Stomach (tissue), 9 donors: ENCODE data around the gene NAXD. TPM values are rescaled to one million over a fixed set of nuclear protein-coding genes. Genes with fewer than 3 reads are reported as not detected.
A peak's percentile ranks its signal among the peaks of the same experiment; 100 is the strongest.

Experiments
- DNase-seq, 2 donors: peaks; one replicate each; pipeline versions ENCODE4 v3.0.0 to v3.0.0-alpha.2; 2013 to 2019
- H3K27ac ChIP-seq, 5 donors: fragments of 200-600 bp in 4 of 5; sonication (generic) in 4 of 5; one replicate each; pipeline ENCODE4 v1.5.1; 2013 to 2019; ENCODE audit warnings: mild to moderate bottlenecking in 1 of 5, moderate library complexity in 1 of 5
- H3K27me3 ChIP-seq, 3 donors: fragments of 200-600 bp; sonication (generic); one replicate each; pipeline ENCODE4 v1.5.1; 2017 to 2019; ENCODE audit warnings: mixed run types in 1 of 3
- H3K36me3 ChIP-seq, 4 donors: fragments of 200-600 bp; sonication (generic); 1 replicate in 3 of 4; 2 replicates in 1 of 4; pipeline ENCODE4 v1.5.1; 2016 to 2019
- H3K4me1 ChIP-seq, 4 donors: fragments of 200-600 bp; sonication (generic); one replicate each; pipeline ENCODE4 v1.5.1; 2016 to 2019
- H3K4me3 ChIP-seq, 4 donors: fragments of 200-600 bp; sonication (generic) in 3 of 4; one replicate each; pipeline ENCODE4 v1.5.1; 2016 to 2019; ENCODE audit warnings: mild to moderate bottlenecking in 1 of 4
- H3K9me3 ChIP-seq, 4 donors: fragments of 200-600 bp; sonication (generic); one replicate each; pipeline ENCODE4 v1.5.1; 2016 to 2019
- EP300 ChIP-seq: sonication (generic); formaldehyde crosslinking; IDR thresholded peaks from one replicate; pipeline ENCODE4 v1.6.1; 2017; ENCODE audit warnings: antibody characterized with exemption
- POLR2A ChIP-seq, 4 donors: fragments of 450-650 bp; IDR thresholded peaks; one replicate each; pipeline ENCODE4 v1.6.1; 2016; ENCODE audit warnings: antibody characterized with exemption in 4 of 4, control low read depth in 2 of 4, mild to moderate bottlenecking in 1 of 4, moderate library complexity in 1 of 4
- POLR2AphosphoS5 ChIP-seq, 3 donors: sonication (generic); formaldehyde crosslinking; IDR thresholded peaks; one replicate each; pipeline ENCODE4 v1.6.1; 2016; ENCODE audit warnings: antibody characterized with exemption in 3 of 3
- WGBS, 5 donors: extraction: QIAGEN DNeasy Blood & Tissue Kit in 3 of 5; methylation state at CpG; one replicate each; pipeline versions ENCODE4 v1.1.5 to v1.1.7; 2013 to 2018; 5-methylcytosine and 5-hydroxymethylcytosine counted together
- intact Hi-C: fragments of 100-400 bp; cut with DNase I; formaldehyde crosslinking; loops from one replicate; pipeline ENCODE4 v1.15.1; 2023; ENCODE audit warnings: low total_unique reads
- polyA plus RNA-seq, 3 donors: library from polyadenylated mRNA; stranded (reverse); fragments of 200-250 nt; gene quantifications; one replicate each; pipeline ENCODE4 v1.2.3, GENCODE V29; 2013
- total RNA-seq, 5 donors: library from RNA; depleted of rRNA; stranded (reverse); fragments of >200 nt; gene quantifications; one replicate each; pipeline versions ENCODE4 v1.1.0 to v1.2.3, GENCODE V29; 2014 to 2016
- TF ChIP-seq, protein P1 (sequence below), 7 experiments: fragments of 450-650 bp in 4 of 7; fragments of 200-600 bp in 3 of 7; sonication (generic) in 3 of 7; IDR thresholded peaks; one replicate each; pipeline ENCODE4 v1.5.1; 2016 to 2019; ENCODE audit warnings: antibody characterized with exemption in 7 of 7, control low read depth in 2 of 7, mild to moderate bottlenecking in 1 of 7
- donor health status: healthy with polysubstance abuse.
- donor health status: Bipolar disorder and iron deficiency.
- donor health status: healthy.

The NAXD gene
- total and polyA plus RNA-seq, 8 donors: 25.7 to 50.7 (median 39.9) TPM

DNA sequence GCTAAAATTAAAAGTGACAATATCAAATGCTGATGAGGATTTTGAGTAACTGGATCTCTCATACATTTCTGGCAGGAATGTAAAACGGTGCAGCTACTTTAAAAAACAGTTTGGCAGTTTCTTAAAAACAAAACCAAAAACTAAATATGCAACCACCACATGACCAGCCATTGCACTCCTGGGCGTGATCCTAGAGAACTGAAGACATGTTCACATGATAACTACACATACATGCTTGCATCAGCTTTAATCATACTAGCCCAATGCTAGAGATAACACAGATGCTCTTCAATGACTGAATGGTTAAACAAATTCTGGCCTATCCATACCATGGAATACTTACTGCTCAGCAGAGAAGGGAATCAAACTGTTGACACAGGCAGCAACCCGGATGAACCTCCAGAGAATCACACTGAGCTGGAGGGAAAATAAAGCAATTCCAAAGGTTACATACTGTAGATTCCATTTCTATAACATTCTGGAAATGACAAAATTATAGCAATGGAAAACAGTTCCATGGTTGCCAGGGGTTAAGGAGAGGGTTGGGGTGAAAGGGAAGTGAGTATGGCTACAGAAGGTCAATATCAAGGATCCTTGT, 25.5 kb upstream of the NAXD start:
- WGBS, 5 donors: 53 to 70% (median 60%) methylated on average over 3 of the region's 3 CpGs
- Histone ChIP-seq H3K9me3 (no peaks in the 10 kb centered on the region), H3K4me3 (no peak overlapping the region), H3K4me1 (peaks cover 0 to 13% (median 8%) of the 10 kb centered on the region in 4 donors), H3K27ac (peak overlapping the region in 4 of 5 donors; percentile 27 to 50 (median 45)), H3K27me3 (no peaks in the 10 kb centered on the region), H3K36me3 (no peaks in the 10 kb centered on the region)
- TF ChIP-seq EP300 (no peak), POLR2A (IDR thresholded peaks at IDR 0.05) (no peak), POLR2AphosphoS5 (IDR thresholded peaks at IDR 0.05) (no peak)
- DNase-seq: no peak
- intact Hi-C loops: loop anchor here (10.0 kb wide), 2 partner anchors 125 to 225 kb away; no protein-coding TSS in a partner anchor

DNA sequence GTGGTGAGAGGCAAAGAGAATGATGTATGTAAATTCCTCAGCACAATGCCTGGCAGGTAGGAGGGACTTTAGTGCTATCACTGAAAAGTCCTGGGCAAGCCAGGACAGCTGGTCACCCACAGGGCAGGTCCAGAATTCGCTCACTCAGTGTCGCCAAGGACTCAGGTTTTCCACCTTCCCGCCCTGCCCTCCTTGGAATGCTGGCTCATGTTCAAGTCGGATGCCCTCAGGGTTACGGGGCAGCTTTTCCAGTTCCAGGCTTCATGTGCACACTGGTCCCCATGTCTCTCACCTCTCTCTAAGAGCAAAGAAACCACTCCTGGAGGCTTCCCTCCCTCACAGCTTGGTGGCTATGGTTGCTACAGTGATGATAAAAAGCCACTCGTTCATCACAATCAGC, 24.8 kb upstream of the NAXD start:
- peaks cover 0 to 13% (median 8%) of the 10 kb centered on the region in 4 donors for H3K4me1 ChIP-seq
- peak; percentile 25 to 81 for DNase-seq
- no peaks in the 10 kb centered on the region for H3K27me3 ChIP-seq
- intact Hi-C loops: loop anchor here (10.0 kb wide), 1 partner anchor 224 kb away; no protein-coding TSS in a partner anchor
- H3K27ac ChIP-seq: peak overlapping the region; percentile 6 to 50 (median 42)
- H3K36me3 ChIP-seq: no peaks in the 10 kb centered on the region
- 23 to 68% (median 39%) methylated on average over 6 of the region's 6 CpGs for WGBS, 5 donors
- H3K9me3 ChIP-seq: no peaks in the 10 kb centered on the region
- no peak overlapping the region for H3K4me3 ChIP-seq
- peak in 2 of 3 donors; percentile 48 to 63 for TF ChIP-seq POLR2AphosphoS5 (IDR thresholded peaks at IDR 0.05)
- no peak for TF ChIP-seq EP300

DNA sequence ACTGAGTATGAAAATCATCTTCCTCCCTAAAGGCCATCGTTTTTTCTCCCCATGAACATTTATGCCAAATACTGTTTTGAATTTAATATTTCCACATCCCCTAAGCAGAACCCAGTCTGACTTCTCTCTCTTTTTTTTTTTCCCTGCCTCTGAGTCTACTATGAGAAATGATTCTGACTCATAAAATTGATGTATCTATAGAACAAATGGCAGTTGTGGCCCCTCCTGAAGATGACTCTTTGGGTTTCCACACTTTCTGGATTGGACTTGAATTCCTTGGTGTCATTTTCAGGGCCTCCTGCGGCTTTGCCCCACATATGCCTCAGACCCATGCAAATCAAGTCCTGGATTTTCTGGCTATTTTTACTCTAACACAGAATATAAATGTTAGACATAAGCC, 22.7 kb upstream of the NAXD start:
- Histone ChIP-seq H3K27me3 (no peaks in the 10 kb centered on the region), H3K27ac (no peak overlapping the region), H3K4me3 (no peak overlapping the region), H3K36me3 (no peaks in the 10 kb centered on the region), H3K9me3 (no peaks in the 10 kb centered on the region), H3K4me1 (peaks cover 0 to 13% (median 8%) of the 10 kb centered on the region in 4 donors)
- no peak for TF ChIP-seq POLR2AphosphoS5 (IDR thresholded peaks at IDR 0.05)
- no peak for TF ChIP-seq POLR2A (IDR thresholded peaks at IDR 0.05)
- TF ChIP-seq EP300: no peak
- TF ChIP-seq, protein P1, sequence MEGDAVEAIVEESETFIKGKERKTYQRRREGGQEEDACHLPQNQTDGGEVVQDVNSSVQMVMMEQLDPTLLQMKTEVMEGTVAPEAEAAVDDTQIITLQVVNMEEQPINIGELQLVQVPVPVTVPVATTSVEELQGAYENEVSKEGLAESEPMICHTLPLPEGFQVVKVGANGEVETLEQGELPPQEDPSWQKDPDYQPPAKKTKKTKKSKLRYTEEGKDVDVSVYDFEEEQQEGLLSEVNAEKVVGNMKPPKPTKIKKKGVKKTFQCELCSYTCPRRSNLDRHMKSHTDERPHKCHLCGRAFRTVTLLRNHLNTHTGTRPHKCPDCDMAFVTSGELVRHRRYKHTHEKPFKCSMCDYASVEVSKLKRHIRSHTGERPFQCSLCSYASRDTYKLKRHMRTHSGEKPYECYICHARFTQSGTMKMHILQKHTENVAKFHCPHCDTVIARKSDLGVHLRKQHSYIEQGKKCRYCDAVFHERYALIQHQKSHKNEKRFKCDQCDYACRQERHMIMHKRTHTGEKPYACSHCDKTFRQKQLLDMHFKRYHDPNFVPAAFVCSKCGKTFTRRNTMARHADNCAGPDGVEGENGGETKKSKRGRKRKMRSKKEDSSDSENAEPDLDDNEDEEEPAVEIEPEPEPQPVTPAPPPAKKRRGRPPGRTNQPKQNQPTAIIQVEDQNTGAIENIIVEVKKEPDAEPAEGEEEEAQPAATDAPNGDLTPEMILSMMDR (IDR thresholded peaks at IDR 0.05): no peak
- WGBS, 5 donors: 76 to 89% (median 78%) methylated on average over 2 of the region's 2 CpGs
- DNase-seq: no peak
- intact Hi-C loops: loop anchor here (10.0 kb wide), 1 partner anchor 222 kb away; no protein-coding TSS in a partner anchor

DNA sequence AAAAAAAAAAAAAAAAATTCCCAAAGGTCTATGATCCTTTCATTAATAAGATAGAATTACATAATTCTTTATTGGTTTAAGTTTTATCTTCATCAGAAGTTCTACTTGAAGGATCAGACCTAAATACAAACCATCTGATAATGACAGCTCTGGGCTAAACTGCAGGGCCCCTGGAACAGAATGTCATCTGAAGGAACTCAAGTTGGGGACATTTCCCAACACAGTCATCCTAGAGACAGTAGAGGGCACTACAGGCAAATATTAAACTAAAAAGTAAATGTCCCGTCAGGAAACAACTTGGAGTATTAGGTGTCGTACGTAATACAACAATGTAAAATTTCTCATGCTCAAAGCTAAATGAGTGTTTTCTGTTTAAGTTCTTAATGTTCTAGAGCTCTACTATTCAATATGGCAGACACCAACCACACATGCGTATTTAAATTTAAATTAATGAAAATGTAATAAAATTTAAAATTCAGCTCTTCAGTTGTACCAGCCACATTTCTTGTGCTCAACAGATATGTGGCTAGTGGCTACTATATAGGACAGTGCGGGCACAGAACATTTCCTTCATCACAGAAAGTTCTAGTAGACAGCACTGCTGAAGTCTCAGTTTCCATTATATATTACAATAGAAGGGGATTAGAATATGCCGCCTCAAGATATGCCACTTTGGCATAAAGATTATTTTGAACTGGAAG, 21.8 kb upstream of the NAXD start:
- TF ChIP-seq POLR2A (IDR thresholded peaks at IDR 0.05) (no peak), EP300 (no peak), POLR2AphosphoS5 (IDR thresholded peaks at IDR 0.05) (peak in 1 of 3 donors; percentile 27)
- TF ChIP-seq, protein P1 (IDR thresholded peaks at IDR 0.05): peak in 4 of 7 experiments; percentile 46 to 66 (median 55)
- H3K27me3 ChIP-seq: no peaks in the 10 kb centered on the region
- no peaks in the 10 kb centered on the region for H3K36me3 ChIP-seq
- WGBS, 5 donors: 39 to 47% (median 45%) methylated on average over 6 of the region's 6 CpGs
- peaks cover 0 to 13% (median 8%) of the 10 kb centered on the region in 4 donors for H3K4me1 ChIP-seq
- peak in 1 of 2 donors; percentile 82 for DNase-seq
- H3K4me3 ChIP-seq: no peak overlapping the region
- H3K27ac ChIP-seq: no peak overlapping the region
- H3K9me3 ChIP-seq: no peaks in the 10 kb centered on the region
- intact Hi-C loops: loop anchor here (10.0 kb wide), 1 partner anchor 221 kb away; no protein-coding TSS in a partner anchor

DNA sequence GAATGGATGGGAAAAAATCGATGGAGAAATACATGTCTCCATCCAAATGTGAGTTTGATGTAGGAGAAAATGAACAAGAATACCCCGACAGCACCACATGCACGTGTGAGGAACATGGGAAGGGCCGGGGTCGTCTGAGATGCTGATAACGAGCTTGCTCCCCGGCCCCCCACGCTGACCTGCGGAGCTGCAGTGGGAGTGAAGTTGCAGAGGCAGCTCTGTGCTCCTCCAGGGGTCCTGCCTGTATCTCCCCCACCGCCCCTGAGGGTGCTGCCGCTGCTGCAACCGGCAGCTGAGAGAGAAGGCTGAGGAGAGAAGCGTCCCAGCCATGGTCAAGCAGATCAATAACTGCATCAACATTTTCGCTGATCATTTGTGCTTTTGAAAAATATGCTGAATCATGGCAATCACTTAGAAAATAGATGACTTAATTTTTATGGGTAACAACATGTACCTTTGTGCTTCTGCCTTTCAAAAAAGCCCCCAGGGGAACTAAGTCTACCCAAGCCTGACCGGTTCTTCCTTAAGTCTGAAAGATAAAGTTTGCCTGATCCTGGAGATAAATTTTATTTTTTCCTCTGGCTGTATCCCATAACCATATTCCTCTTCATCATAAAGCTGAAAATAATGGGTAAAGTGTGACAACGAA, 18.2 kb upstream of the NAXD start:
- H3K36me3 ChIP-seq: no peaks in the 10 kb centered on the region
- H3K27ac ChIP-seq: no peak overlapping the region
- no peaks in the 10 kb centered on the region for H3K27me3 ChIP-seq
- no peak for DNase-seq
- peaks cover 0 to 9% (median 4%) of the 10 kb centered on the region in 4 donors for H3K4me1 ChIP-seq
- no peak for TF ChIP-seq EP300
- no peak for TF ChIP-seq POLR2AphosphoS5 (IDR thresholded peaks at IDR 0.05)
- no peak for TF ChIP-seq POLR2A (IDR thresholded peaks at IDR 0.05)
- TF ChIP-seq, protein P1 (IDR thresholded peaks at IDR 0.05): no peak
- no peaks in the 10 kb centered on the region for H3K9me3 ChIP-seq
- 69 to 79% (median 77%) methylated on average over 16 of the region's 16 CpGs for WGBS, 5 donors
- intact Hi-C loops: loop anchor here (10.0 kb wide), 1 partner anchor 218 kb away; no protein-coding TSS in a partner anchor
- no peak overlapping the region for H3K4me3 ChIP-seq
